AG04449 (cell line): ENCODE data around the gene ERFE.

Source experiments
- CTCF ChIA-PET: fragments of 350-600 bp; formaldehyde crosslinking; extraction: SDS; loops from one replicate; lab custom pipeline; 2021; ENCODE audit warnings: antibody characterized with exemption; lab: Yijun Ruan, JAX
- POLR2A ChIA-PET: fragments of 400-600, 350-600 bp; formaldehyde crosslinking; extraction: SDS; loops from one replicate; lab custom pipeline; 2020; ENCODE audit warnings: antibody characterized with exemption, inconsistent platforms; lab: Yijun Ruan, JAX
- DNase-seq: peaks from one replicate; pipeline ENCODE4 v3.0.0-alpha.2; 2010; ENCODE audit warnings: low read depth, low spot score
- H3K4me3 ChIP-seq: 2 replicates; pipeline ENCODE4 v1.5.1; 2011; ENCODE audit warnings: low read depth, mild to moderate bottlenecking, control low read depth, low read length
- CTCF ChIP-seq: IDR thresholded peaks from one replicate; pipeline ENCODE4 v1.5.1; 2011; ENCODE audit warnings: mild to moderate bottlenecking, moderate library complexity, low read length, control low read depth, inconsistent platforms; ENCODE audit not compliant: insufficient read depth; ENCODE audit errors: missing control alignments

The ERFE gene

GRCh38 chr2:238117199-238118154 is 41.3 kb upstream of the ERFE start:
- no peak for TF ChIP-seq CTCF
- no peak overlapping the region for H3K4me3 ChIP-seq
- ChIA-PET CTCF (no interaction called here), POLR2A (no interaction called here)
- DNase-seq: no peak

GRCh38 chr2:238119756-238120462 is 38.9 kb upstream of the ERFE start:
- H3K4me3 ChIP-seq: no peak overlapping the region
- no peak for DNase-seq
- ChIA-PET POLR2A (interaction anchor here (0.6 kb wide), 1 partner anchor 18 kb away, joined by 3 read pairs; no protein-coding TSS in a partner anchor), CTCF (interaction anchor here (0.7 kb wide), 1 partner anchor 9 kb away, joined by 3 read pairs; no protein-coding TSS in a partner anchor)
- TF ChIP-seq CTCF: no peak

- ChIA-PET CTCF (no interaction called here), POLR2A (interaction anchor here (0.6 kb wide), 1 partner anchor 17 kb away, joined by 3 read pairs; no protein-coding TSS in a partner anchor)
- H3K4me3 ChIP-seq: no peak overlapping the region
- TF ChIP-seq CTCF: no peak
- no peak for DNase-seq
These were observed 38.1 kb upstream of the ERFE start for GRCh38 chr2:238120463-238121298.

GRCh38 chr2:238121511-238122286 is 37.1 kb upstream of the ERFE start:
- CTCF ChIA-PET: no interaction called here
- POLR2A ChIA-PET: no interaction called here
- DNase-seq: no peak
- TF ChIP-seq CTCF: no peak
- no peak overlapping the region for H3K4me3 ChIP-seq

- no peak overlapping the region for H3K4me3 ChIP-seq
- DNase-seq: no peak
- ChIA-PET POLR2A (no interaction called here), CTCF (no interaction called here)
- TF ChIP-seq CTCF: no peak
These were observed 36.2 kb upstream of the ERFE start for GRCh38 chr2:238122287-238123217.
